GM21515 (cell line): ENCODE data around the gene TROAP.
A peak's percentile ranks its signal among the peaks of the same experiment; 100 is the strongest.
"Not testable (repeated sequence)": the region's sequence is repeated elsewhere in the genome, so short reads cannot be mapped to it uniquely, and the experiment has no call there.

Source experiments
- ATAC-seq: cut with Tn5 transposase; IDR thresholded peaks from one replicate; pipeline ENCODE4 v1.9.1; 2021; ENCODE audit not compliant: unreplicated experiment

Gene TROAP

GRCh38 chr12:49366096-49366651, 43.1 kb downstream of the TROAP start:
- no peak for ATAC-seq

- ATAC-seq, result peak; percentile 57
Observed at GRCh38 chr12:49366652-49367380, 43.8 kb downstream of the TROAP start.

- no peak for ATAC-seq
Observed at GRCh38 chr12:49367381-49368239, 44.6 kb downstream of the TROAP start, which contains the start of gene SPATS2. Gene SPATS2, plus strand, starts transcription at chr12:49367462. Its CDS starts 93,551 bp downstream, at chr12:49461013.

- ATAC-seq, result no peak
Observed at GRCh38 chr12:49368240-49368600, 45.2 kb downstream of the TROAP start.

- ATAC-seq, result peak; percentile 44
Observed at GRCh38 chr12:49369411-49370145, 46.5 kb downstream of the TROAP start.

- no peak for ATAC-seq
Observed at GRCh38 chr12:49370539-49370938, 47.5 kb downstream of the TROAP start.

GRCh38 chr12:49375406-49375805, 52.4 kb downstream of the TROAP start:
- ATAC-seq, result no peak

- no peak for ATAC-seq
Observed at GRCh38 chr12:49377386-49377785, 54.3 kb downstream of the TROAP start.

- not testable (repeated sequence) for ATAC-seq
Observed at GRCh38 chr12:49380184-49380583, 57.1 kb downstream of the TROAP start.
